ENCODE measurements around the gene IMMP2L.

The IMMP2L gene

GRCh38 chr7:111091593-111092358 is 470.5 kb downstream of the IMMP2L start:
- Histone ChIP-seq H3K27ac (ENCODE audit: low read length) (no peak overlapping the region), H3K4me3 (ENCODE audit: low read length in 2 of 2) (peak overlapping the region; percentile 67 to 76), H3K36me3 (ENCODE audit: control insufficient read depth in 2 of 2, insufficient read depth in 2 of 2, low read length in 2 of 2) (no peaks in the 10 kb centered on the region), H3K9me3 (ENCODE audit: control insufficient read depth in 2 of 2, low read length in 2 of 2) (no peaks in the 10 kb centered on the region), H3K27me3 (ENCODE audit: control insufficient read depth in 1 of 2, insufficient read depth in 2 of 2, low read length in 2 of 2) (no peaks in the 10 kb centered on the region), H3K4me1 (ENCODE audit: control insufficient read depth, insufficient read depth, low read length) (no peaks in the 10 kb centered on the region), H3K9ac (ENCODE audit: low read length in 2 of 2) (no peak overlapping the region)

- Histone ChIP-seq H3K4me1 (ENCODE audit: control insufficient read depth, insufficient read depth, low read length) (no peaks in the 10 kb centered on the region), H3K36me3 (ENCODE audit: control insufficient read depth in 2 of 2, insufficient read depth in 2 of 2, low read length in 2 of 2) (no peaks in the 10 kb centered on the region), H3K27ac (ENCODE audit: low read length) (no peak within 1 kb of the TSS), H3K9ac (ENCODE audit: low read length in 2 of 2) (peak within 1 kb of the TSS in 1 of 2 donors; percentile 46), H3K9me3 (ENCODE audit: control insufficient read depth in 2 of 2, low read length in 2 of 2) (no peaks in the 10 kb centered on the region), H3K4me3 (ENCODE audit: low read length in 2 of 2) (peak within 1 kb of the TSS; percentile 67 to 76), H3K27me3 (ENCODE audit: control insufficient read depth in 1 of 2, insufficient read depth in 2 of 2, low read length in 2 of 2) (no peaks in the 10 kb centered on the region)
Observed at GRCh38 chr7:111090846-111091245, 471.4 kb downstream of the IMMP2L start, which contains the start of gene LRRN3. Gene LRRN3, plus strand, starts transcription at chr7:111091127. Its CDS starts 31,646 bp downstream, at chr7:111122773.

- H3K9me3 ChIP-seq (ENCODE audit: control insufficient read depth in 2 of 2, low read length in 2 of 2), result no peaks in the 10 kb centered on the region
- no peaks in the 10 kb centered on the region for H3K4me1 ChIP-seq (ENCODE audit: control insufficient read depth, insufficient read depth, low read length)
- H3K4me3 ChIP-seq (ENCODE audit: low read length in 2 of 2), result no peak overlapping the region
- H3K27me3 ChIP-seq (ENCODE audit: control insufficient read depth in 1 of 2, insufficient read depth in 2 of 2, low read length in 2 of 2), result no peaks in the 10 kb centered on the region
- no peak overlapping the region for H3K9ac ChIP-seq (ENCODE audit: low read length in 2 of 2)
- H3K36me3 ChIP-seq (ENCODE audit: control insufficient read depth in 2 of 2, insufficient read depth in 2 of 2, low read length in 2 of 2), result no peaks in the 10 kb centered on the region
- no peak overlapping the region for H3K27ac ChIP-seq (ENCODE audit: low read length)
Observed at GRCh38 chr7:111089822-111090426, 472.4 kb downstream of the IMMP2L start.

DNA sequence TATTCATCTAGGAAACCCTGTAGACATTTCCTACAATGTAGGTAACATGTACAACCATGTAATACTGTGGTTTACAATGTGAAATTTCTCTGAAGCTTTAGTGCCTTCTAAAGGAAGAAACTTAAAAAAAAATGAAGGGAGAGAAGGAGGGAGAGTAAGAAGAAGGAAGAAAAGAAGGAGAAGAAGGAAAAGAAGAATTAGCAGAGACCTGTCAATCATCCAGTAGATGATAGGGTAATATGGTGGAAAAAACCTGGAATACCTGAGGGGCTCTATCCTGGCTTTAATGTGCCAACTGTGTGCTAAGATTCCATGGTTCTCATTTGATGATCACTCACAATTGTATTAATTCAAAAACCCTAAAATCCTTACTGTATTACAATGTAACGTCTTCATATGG is 474.0 kb downstream of the IMMP2L start:
- H3K9ac ChIP-seq (ENCODE audit: low read length in 2 of 2), result no peak overlapping the region
- H3K4me1 ChIP-seq (ENCODE audit: control insufficient read depth, insufficient read depth, low read length), result no peaks in the 10 kb centered on the region
- no peaks in the 10 kb centered on the region for H3K36me3 ChIP-seq (ENCODE audit: control insufficient read depth in 2 of 2, insufficient read depth in 2 of 2, low read length in 2 of 2)
- no peak overlapping the region for H3K27ac ChIP-seq (ENCODE audit: low read length)
- H3K27me3 ChIP-seq (ENCODE audit: control insufficient read depth in 1 of 2, insufficient read depth in 2 of 2, low read length in 2 of 2), result no peaks in the 10 kb centered on the region
- no peak overlapping the region for H3K4me3 ChIP-seq (ENCODE audit: low read length in 2 of 2)
- H3K9me3 ChIP-seq (ENCODE audit: control insufficient read depth in 2 of 2, low read length in 2 of 2), result no peaks in the 10 kb centered on the region

DNA sequence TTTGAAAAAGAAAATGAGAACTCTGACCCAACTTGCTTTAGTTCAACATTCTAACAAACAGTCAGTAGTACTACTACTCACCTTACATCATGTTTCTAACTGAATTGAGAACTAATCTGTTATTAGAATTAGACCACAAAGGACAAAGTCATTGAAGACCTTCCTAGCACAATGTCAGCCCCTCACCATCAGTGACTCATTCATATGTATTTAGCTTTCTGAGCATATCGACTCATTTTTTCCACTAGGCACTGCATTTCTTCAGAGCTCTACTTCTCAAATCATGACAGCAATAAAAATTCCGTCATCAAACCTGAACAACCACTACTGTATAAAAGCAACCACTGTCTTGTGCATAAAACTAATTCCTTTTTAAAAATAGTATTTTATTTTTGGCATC is 475.8 kb downstream of the IMMP2L start:
- Histone ChIP-seq H3K9me3 (ENCODE audit: control insufficient read depth in 2 of 2, low read length in 2 of 2) (no peaks in the 10 kb centered on the region), H3K4me1 (ENCODE audit: control insufficient read depth, insufficient read depth, low read length) (no peaks in the 10 kb centered on the region), H3K27me3 (ENCODE audit: control insufficient read depth in 1 of 2, insufficient read depth in 2 of 2, low read length in 2 of 2) (no peaks in the 10 kb centered on the region), H3K36me3 (ENCODE audit: control insufficient read depth in 2 of 2, insufficient read depth in 2 of 2, low read length in 2 of 2) (no peaks in the 10 kb centered on the region), H3K9ac (ENCODE audit: low read length in 2 of 2) (no peak overlapping the region), H3K4me3 (ENCODE audit: low read length in 2 of 2) (no peak overlapping the region), H3K27ac (ENCODE audit: low read length) (no peak overlapping the region)

DNA sequence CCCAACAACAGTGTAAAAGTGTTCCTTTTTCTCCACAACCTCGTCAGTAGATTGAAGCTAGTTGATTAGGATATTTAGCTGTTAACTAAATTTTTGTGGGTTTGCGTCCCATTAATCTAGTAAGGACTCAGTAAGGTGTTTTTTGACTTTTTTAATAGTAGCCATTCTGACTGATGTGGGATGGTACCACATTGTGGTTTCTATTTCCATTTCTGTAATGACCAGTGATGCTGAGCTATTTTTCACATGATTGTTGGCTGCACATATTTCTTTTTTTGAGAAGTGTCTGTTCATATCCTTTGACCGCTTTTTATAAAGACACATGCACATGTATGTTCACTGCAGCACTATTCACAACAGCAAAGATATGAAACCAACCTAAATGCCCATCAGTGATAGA is 476.9 kb downstream of the IMMP2L start:
- Histone ChIP-seq H3K36me3 (ENCODE audit: control insufficient read depth in 2 of 2, insufficient read depth in 2 of 2, low read length in 2 of 2) (no peaks in the 10 kb centered on the region), H3K9ac (ENCODE audit: low read length in 2 of 2) (no peak overlapping the region), H3K27me3 (ENCODE audit: control insufficient read depth in 1 of 2, insufficient read depth in 2 of 2, low read length in 2 of 2) (no peaks in the 10 kb centered on the region), H3K9me3 (ENCODE audit: control insufficient read depth in 2 of 2, low read length in 2 of 2) (no peaks in the 10 kb centered on the region), H3K27ac (ENCODE audit: low read length) (no peak overlapping the region), H3K4me3 (ENCODE audit: low read length in 2 of 2) (no peak overlapping the region), H3K4me1 (ENCODE audit: control insufficient read depth, insufficient read depth, low read length) (no peaks in the 10 kb centered on the region)

DNA sequence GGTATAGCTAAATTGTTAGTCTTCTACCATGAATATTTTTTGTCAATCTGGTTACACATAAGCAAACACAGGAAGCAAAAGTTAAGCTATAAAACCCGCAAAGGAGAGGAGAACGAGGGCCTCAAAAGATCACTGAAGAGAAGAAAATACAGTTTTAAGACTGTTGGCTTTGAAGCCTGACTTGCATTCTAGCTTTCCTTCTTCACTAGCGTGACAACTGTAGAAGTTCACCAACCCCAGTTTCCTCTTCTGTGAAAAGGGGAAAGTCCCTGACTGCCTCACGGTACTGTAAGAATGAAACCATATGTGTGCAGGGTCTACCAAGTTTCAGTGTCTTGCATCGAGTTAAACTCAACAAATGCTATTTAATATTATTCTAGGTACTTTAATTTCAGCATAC is 478.9 kb downstream of the IMMP2L start:
- H3K27ac ChIP-seq (ENCODE audit: low read length), result no peak overlapping the region
- no peak overlapping the region for H3K9ac ChIP-seq (ENCODE audit: low read length in 2 of 2)
- H3K27me3 ChIP-seq (ENCODE audit: control insufficient read depth in 1 of 2, insufficient read depth in 2 of 2, low read length in 2 of 2), result no peaks in the 10 kb centered on the region
- H3K4me1 ChIP-seq (ENCODE audit: control insufficient read depth, insufficient read depth, low read length), result no peaks in the 10 kb centered on the region
- no peaks in the 10 kb centered on the region for H3K9me3 ChIP-seq (ENCODE audit: control insufficient read depth in 2 of 2, low read length in 2 of 2)
- H3K36me3 ChIP-seq (ENCODE audit: control insufficient read depth in 2 of 2, insufficient read depth in 2 of 2, low read length in 2 of 2), result no peaks in the 10 kb centered on the region
- H3K4me3 ChIP-seq (ENCODE audit: low read length in 2 of 2), result no peak overlapping the region

DNA sequence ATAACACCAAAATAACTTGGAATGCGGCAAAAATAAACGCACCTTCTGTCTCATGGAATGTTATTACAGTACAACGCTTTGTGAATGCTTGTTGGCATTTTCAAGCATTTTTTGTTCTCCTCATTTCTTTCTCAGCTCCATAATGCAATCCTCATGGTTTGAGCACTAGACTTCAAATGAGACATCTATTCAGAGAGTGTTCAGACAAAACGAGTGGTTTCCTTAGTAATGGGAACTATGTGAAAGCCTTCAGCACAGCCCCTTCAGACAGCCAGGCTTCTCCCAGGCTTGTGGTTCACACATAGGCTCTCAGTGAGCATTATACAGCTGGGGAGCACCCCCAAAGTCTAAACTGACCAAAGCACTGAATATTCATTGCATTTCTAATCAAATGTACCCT is 479.9 kb downstream of the IMMP2L start:
- H3K9ac ChIP-seq (ENCODE audit: low read length in 2 of 2), result no peak overlapping the region
- H3K4me3 ChIP-seq (ENCODE audit: low read length in 2 of 2), result no peak overlapping the region
- no peaks in the 10 kb centered on the region for H3K27me3 ChIP-seq (ENCODE audit: control insufficient read depth in 1 of 2, insufficient read depth in 2 of 2, low read length in 2 of 2)
- H3K36me3 ChIP-seq (ENCODE audit: control insufficient read depth in 2 of 2, insufficient read depth in 2 of 2, low read length in 2 of 2), result no peaks in the 10 kb centered on the region
- H3K4me1 ChIP-seq (ENCODE audit: control insufficient read depth, insufficient read depth, low read length), result no peaks in the 10 kb centered on the region
- no peaks in the 10 kb centered on the region for H3K9me3 ChIP-seq (ENCODE audit: control insufficient read depth in 2 of 2, low read length in 2 of 2)
- H3K27ac ChIP-seq (ENCODE audit: low read length), result no peak overlapping the region

- H3K36me3 ChIP-seq (ENCODE audit: control insufficient read depth in 2 of 2, insufficient read depth in 2 of 2, low read length in 2 of 2), result no peaks in the 10 kb centered on the region
- H3K27ac ChIP-seq (ENCODE audit: low read length), result no peak overlapping the region
- no peaks in the 10 kb centered on the region for H3K4me1 ChIP-seq (ENCODE audit: control insufficient read depth, insufficient read depth, low read length)
- H3K4me3 ChIP-seq (ENCODE audit: low read length in 2 of 2), result no peak overlapping the region
- H3K27me3 ChIP-seq (ENCODE audit: control insufficient read depth in 1 of 2, insufficient read depth in 2 of 2, low read length in 2 of 2), result no peaks in the 10 kb centered on the region
- H3K9ac ChIP-seq (ENCODE audit: low read length in 2 of 2), result no peak overlapping the region
- no peaks in the 10 kb centered on the region for H3K9me3 ChIP-seq (ENCODE audit: control insufficient read depth in 2 of 2, low read length in 2 of 2)
Observed at GRCh38 chr7:111081546-111082267, 480.6 kb downstream of the IMMP2L start.

DNA sequence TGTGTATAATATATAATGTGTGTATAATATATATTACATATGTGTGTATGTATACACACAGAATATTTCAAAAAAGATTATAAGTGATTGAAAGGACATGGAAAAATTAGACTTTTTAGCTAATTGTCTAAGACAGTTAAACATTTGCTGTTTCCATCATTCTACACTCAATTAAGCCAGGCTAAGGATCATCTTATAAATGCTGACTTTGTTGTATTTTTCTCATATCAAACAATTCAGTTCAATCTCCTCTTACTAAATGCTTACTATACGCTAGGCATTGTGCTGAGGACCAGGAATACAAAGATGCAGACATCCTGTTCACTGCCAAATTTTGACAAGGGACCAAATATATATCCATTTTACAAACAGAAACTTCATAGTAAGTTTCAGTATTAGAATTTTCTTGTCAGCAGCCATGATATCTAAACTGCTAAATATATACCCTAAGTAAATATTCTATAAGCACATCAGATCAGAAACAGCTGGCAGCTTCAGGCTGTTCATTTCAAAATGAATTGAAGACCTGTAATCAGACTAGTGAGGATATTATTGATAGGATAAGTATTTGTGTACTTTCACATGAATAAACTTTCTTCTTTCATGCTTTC is 481.7 kb downstream of the IMMP2L start:
- H3K36me3 ChIP-seq (ENCODE audit: control insufficient read depth in 2 of 2, insufficient read depth in 2 of 2, low read length in 2 of 2), result no peaks in the 10 kb centered on the region
- no peaks in the 10 kb centered on the region for H3K4me1 ChIP-seq (ENCODE audit: control insufficient read depth, insufficient read depth, low read length)
- H3K27ac ChIP-seq (ENCODE audit: low read length), result no peak overlapping the region
- H3K4me3 ChIP-seq (ENCODE audit: low read length in 2 of 2), result no peak overlapping the region
- no peak overlapping the region for H3K9ac ChIP-seq (ENCODE audit: low read length in 2 of 2)
- H3K27me3 ChIP-seq (ENCODE audit: control insufficient read depth in 1 of 2, insufficient read depth in 2 of 2, low read length in 2 of 2), result no peaks in the 10 kb centered on the region
- H3K9me3 ChIP-seq (ENCODE audit: control insufficient read depth in 2 of 2, low read length in 2 of 2), result no peaks in the 10 kb centered on the region
